Esophagus squamous epithelium (tissue), 4 donors: ENCODE data around the gene EFCAB12.

Source experiments
- CTCF ChIP-seq, 6 experiments: fragments of 450-650 bp in 4 of 6; fragments of 200-600 bp in 2 of 6; sonication (generic) in 2 of 6; IDR thresholded peaks; one replicate each; pipeline ENCODE4 v1.5.1; 2016 to 2019; ENCODE audit warnings: antibody characterized with exemption in 6 of 6, mild to moderate bottlenecking in 4 of 6, moderate library complexity in 4 of 6
- POLR2A ChIP-seq, 4 donors: fragments of 450-650 bp; IDR thresholded peaks; one replicate each; pipeline ENCODE4 v1.6.1; 2017; ENCODE audit warnings: antibody characterized with exemption in 4 of 4, mild to moderate bottlenecking in 4 of 4, moderate library complexity in 3 of 4

GRCh38 chr3:129413687-129414506 lies 14.5 kb downstream of the EFCAB12 start:
- TF ChIP-seq POLR2A (IDR thresholded peaks at IDR 0.05), result no peak
- no peak for TF ChIP-seq CTCF (IDR thresholded peaks at IDR 0.05)
